ENCODE data around the gene PLCH1. TPM values are rescaled to one million over a fixed set of nuclear protein-coding genes. Genes with fewer than 3 reads are reported as not detected.
A peak's percentile ranks its signal among the peaks of the same experiment; 100 is the strongest.

PLCH1 gene
- total and polyA plus RNA-seq, 2 donors (not counting 1 experiment from before 2014, with no cell fraction given) = under 0.01 to 0.03 TPM

GRCh38 chr3:155360281-155360680, 384.6 kb downstream of the PLCH1 start:
- H3K36me3 ChIP-seq (ENCODE audit: control insufficient read depth, insufficient read depth, low read length) = no peaks in the 10 kb centered on the region
- H3K9ac ChIP-seq (ENCODE audit: insufficient read depth, low read length) = no peak overlapping the region
- no peak overlapping the region for H2AFZ ChIP-seq (ENCODE audit: low read length)
- no peaks in the 10 kb centered on the region for H3K79me2 ChIP-seq (ENCODE audit: control insufficient read depth, insufficient read depth, low read length)
- no peaks in the 10 kb centered on the region for H3K4me1 ChIP-seq (ENCODE audit: control insufficient read depth, extremely low read depth, insufficient read depth, low read length)
- H3K27ac ChIP-seq (ENCODE audit: insufficient read depth, low read length) = no peak overlapping the region
- no peak overlapping the region for H3K4me3 ChIP-seq (replicated peaks in 1 of 4; ENCODE audit: control extremely low read depth in 1 of 4, insufficient read depth in 1 of 4, low read depth in 3 of 4, low read length in 4 of 4)
- DNase-seq (ENCODE audit: low read depth in 2 of 2) = no peak
- H3K4me2 ChIP-seq (ENCODE audit: extremely low read depth, insufficient read depth, low read length) = no peak overlapping the region
- TF ChIP-seq CTCF (conservative IDR thresholded peaks at IDR 0.05 in 1 of 2, IDR thresholded peaks at IDR 0.05 in 1 of 2; ENCODE audit: low read depth in 1 of 2, low read length in 2 of 2) (no peak), EZH2 (IDR thresholded peaks at IDR 0.05; ENCODE audit: low read length, missing control alignments) (no peak)
- H4K20me1 ChIP-seq (ENCODE audit: control insufficient read depth, extremely low read depth, insufficient read depth, low read length) = no peaks in the 10 kb centered on the region
- no peaks in the 10 kb centered on the region for H3K9me3 ChIP-seq (ENCODE audit: control insufficient read depth, insufficient read depth, low read depth, low read length)
- H3K27me3 ChIP-seq (ENCODE audit: control insufficient read depth, insufficient read depth, low read length) = no peaks in the 10 kb centered on the region

GRCh38 chr3:155356594-155357370, 388.1 kb downstream of the PLCH1 start:
- H3K4me3 ChIP-seq (replicated peaks in 1 of 4; ENCODE audit: control extremely low read depth in 1 of 4, insufficient read depth in 1 of 4, low read depth in 3 of 4, low read length in 4 of 4) = no peak overlapping the region
- TF ChIP-seq CTCF (conservative IDR thresholded peaks at IDR 0.05 in 1 of 2, IDR thresholded peaks at IDR 0.05 in 1 of 2; ENCODE audit: low read depth in 1 of 2, low read length in 2 of 2) (peak in 1 of 2 donors; percentile 19), EZH2 (IDR thresholded peaks at IDR 0.05; ENCODE audit: low read length, missing control alignments) (no peak)

GRCh38 chr3:155354658-155355057, 390.2 kb downstream of the PLCH1 start:
- Histone ChIP-seq H3K4me2 (ENCODE audit: extremely low read depth, insufficient read depth, low read length) (no peak overlapping the region), H4K20me1 (ENCODE audit: control insufficient read depth, extremely low read depth, insufficient read depth, low read length) (no peaks in the 10 kb centered on the region), H3K27ac (ENCODE audit: insufficient read depth, low read length) (no peak overlapping the region), H3K9me3 (ENCODE audit: control insufficient read depth, insufficient read depth, low read depth, low read length) (no peaks in the 10 kb centered on the region), H3K27me3 (ENCODE audit: control insufficient read depth, insufficient read depth, low read length) (no peaks in the 10 kb centered on the region), H3K36me3 (ENCODE audit: control insufficient read depth, insufficient read depth, low read length) (no peaks in the 10 kb centered on the region), H2AFZ (ENCODE audit: low read length) (no peak overlapping the region), H3K79me2 (ENCODE audit: control insufficient read depth, insufficient read depth, low read length) (no peaks in the 10 kb centered on the region), H3K4me3 (replicated peaks in 1 of 4; ENCODE audit: control extremely low read depth in 1 of 4, insufficient read depth in 1 of 4, low read depth in 3 of 4, low read length in 4 of 4) (no peak overlapping the region), H3K4me1 (ENCODE audit: control insufficient read depth, extremely low read depth, insufficient read depth, low read length) (no peaks in the 10 kb centered on the region), H3K9ac (ENCODE audit: insufficient read depth, low read length) (no peak overlapping the region)
- no peak for DNase-seq (ENCODE audit: low read depth in 2 of 2)
- TF ChIP-seq CTCF (conservative IDR thresholded peaks at IDR 0.05 in 1 of 2, IDR thresholded peaks at IDR 0.05 in 1 of 2; ENCODE audit: low read depth in 1 of 2, low read length in 2 of 2) (no peak), EZH2 (IDR thresholded peaks at IDR 0.05; ENCODE audit: low read length, missing control alignments) (no peak)

More at GRCh38 chr3:155356594-155357370, 388.1 kb downstream of the PLCH1 start:
- no peaks in the 10 kb centered on the region for H4K20me1 ChIP-seq (ENCODE audit: control insufficient read depth, extremely low read depth, insufficient read depth, low read length)
- no peaks in the 10 kb centered on the region for H3K36me3 ChIP-seq (ENCODE audit: control insufficient read depth, insufficient read depth, low read length)
- no peaks in the 10 kb centered on the region for H3K4me1 ChIP-seq (ENCODE audit: control insufficient read depth, extremely low read depth, insufficient read depth, low read length)
- H3K79me2 ChIP-seq (ENCODE audit: control insufficient read depth, insufficient read depth, low read length) = no peaks in the 10 kb centered on the region
- no peaks in the 10 kb centered on the region for H3K27me3 ChIP-seq (ENCODE audit: control insufficient read depth, insufficient read depth, low read length)
- H3K9me3 ChIP-seq (ENCODE audit: control insufficient read depth, insufficient read depth, low read depth, low read length) = no peaks in the 10 kb centered on the region
- H2AFZ ChIP-seq (ENCODE audit: low read length) = no peak overlapping the region
- H3K27ac ChIP-seq (ENCODE audit: insufficient read depth, low read length) = no peak overlapping the region
- H3K4me2 ChIP-seq (ENCODE audit: extremely low read depth, insufficient read depth, low read length) = no peak overlapping the region
- DNase-seq (ENCODE audit: low read depth in 2 of 2) = peak in 1 of 2 donors; percentile 6
- H3K9ac ChIP-seq (ENCODE audit: insufficient read depth, low read length) = no peak overlapping the region
